ENCODE measurements around the gene FBXW2. TPM values are rescaled to one million over a fixed set of nuclear protein-coding genes. Genes with fewer than 3 reads are reported as not detected.

FBXW2 gene
- total and polyA plus RNA-seq, 10 of the 15 experiments (the other 5 are each of a cell fraction or from before 2014, with no cell fraction given) = 2.9 to 56.9 (median 39.1) TPM

- TF ChIP-seq CREB1 (IDR thresholded peaks at IDR 0.05; ENCODE audit: low read depth) (peak; percentile 98), CEBPZ (IDR thresholded peaks at IDR 0.05; ENCODE audit: low read depth, low read length) (no peak), RB1 (IDR thresholded peaks at IDR 0.05; ENCODE audit: borderline replicate concordance) (peak; percentile 25), CHD1 (IDR thresholded peaks at IDR 0.05; ENCODE audit: low read depth, low read length) (no peak), TCF12 (IDR thresholded peaks at IDR 0.05; ENCODE audit: low read depth, low read length) (peak; percentile 66; the same call in 1 of the 2 replicates), JUND (IDR thresholded peaks at IDR 0.05; ENCODE audit: low read depth, low read length) (no peak), NKRF (conservative IDR thresholded peaks at IDR 0.05) (peak; percentile 76; the same call in 1 of the 2 replicates), NBN (IDR thresholded peaks at IDR 0.05) (peak; percentile 75; the same call in 1 of the 2 replicates), MEF2B (IDR thresholded peaks at IDR 0.05; ENCODE audit: partially characterized antibody, poor library complexity, severe bottlenecking) (no peak), MEF2A (IDR thresholded peaks at IDR 0.05; ENCODE audit: insufficient read depth, low read depth, low read length) (peak; percentile 53; the same call in 1 of the 2 replicates), PAX5 (IDR thresholded peaks at IDR 0.05; ENCODE audit: borderline replicate concordance, low read depth, low read length) (peak; percentile 50; the same call in 1 of the 2 replicates), BCL3 (IDR thresholded peaks at IDR 0.05; ENCODE audit: borderline replicate concordance, insufficient read depth, low read depth, low read length, poor library complexity, severe bottlenecking) (peak; percentile 29), YBX1 (IDR thresholded peaks at IDR 0.05) (no peak)
These were observed at the start of gene FBXW2 (continued) for GRCh38 chr9:120792898-120793765.

Data from GM12878 (cell line).